ENCODE results near the gene INHBE.

DNA sequence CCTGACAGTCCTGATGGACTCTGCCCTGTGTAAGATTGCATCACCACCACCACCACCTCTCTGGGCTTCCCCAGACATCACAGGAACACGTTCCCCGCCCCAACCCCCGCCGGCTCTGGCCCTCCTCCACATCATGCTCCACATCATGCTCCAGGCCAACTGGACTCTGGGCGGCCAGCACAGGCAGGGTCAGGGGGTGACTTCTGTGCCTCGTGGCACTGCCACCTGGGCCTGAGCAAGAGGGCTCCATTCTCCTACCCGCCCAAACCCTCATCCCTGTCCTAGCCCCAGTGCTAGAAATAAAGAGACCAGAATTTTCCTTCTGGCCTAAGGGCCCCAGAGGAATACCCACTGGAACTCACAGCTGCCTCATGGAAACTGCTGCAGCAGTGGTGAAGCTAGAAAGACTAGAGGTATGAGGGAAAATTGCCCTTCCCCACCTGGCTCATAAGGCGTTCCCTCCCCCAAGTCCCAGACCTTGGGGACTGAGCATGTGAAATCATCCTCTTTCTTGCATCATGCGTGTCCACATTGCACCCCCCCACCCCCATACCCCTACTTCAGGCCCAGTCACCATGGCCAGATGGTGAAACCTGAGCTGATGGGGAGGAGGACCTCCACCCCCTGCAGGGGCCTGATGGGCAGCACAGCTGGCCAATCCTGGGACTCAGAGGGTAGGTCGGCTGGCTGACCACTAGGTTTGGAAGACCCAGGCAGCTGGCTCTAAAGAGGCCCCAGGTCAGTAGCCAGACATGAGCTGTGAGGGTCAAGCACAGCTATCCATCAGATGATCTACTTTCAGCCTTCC lies at the start of gene INHBE:
- no peak for TF ChIP-seq RAD21 (IDR thresholded peaks at IDR 0.05 in 1 of 2, conservative IDR thresholded peaks at IDR 0.05 in 1 of 2; ENCODE audit: low read depth in 2 of 2, low read length in 2 of 2)
- TF ChIP-seq GTF2F1 (IDR thresholded peaks at IDR 0.05; ENCODE audit: borderline replicate concordance, low read depth, low read length), result no peak
- TF ChIP-seq CREB1 (IDR thresholded peaks at IDR 0.05), result peak; percentile 45; the same call in 1 of the 2 replicates
- TF ChIP-seq YY1 (IDR thresholded peaks at IDR 0.05; ENCODE audit: low read depth, low read length), result no peak
- no peak for TF ChIP-seq FOSL1 (IDR thresholded peaks at IDR 0.05; ENCODE audit: insufficient read depth, low read depth, low read length)
- no peak; the same call in 1 of the 2 replicates for TF ChIP-seq RBBP5 (IDR thresholded peaks at IDR 0.05; ENCODE audit: borderline replicate concordance, low read depth, low read length)
- TF ChIP-seq, protein P1, sequence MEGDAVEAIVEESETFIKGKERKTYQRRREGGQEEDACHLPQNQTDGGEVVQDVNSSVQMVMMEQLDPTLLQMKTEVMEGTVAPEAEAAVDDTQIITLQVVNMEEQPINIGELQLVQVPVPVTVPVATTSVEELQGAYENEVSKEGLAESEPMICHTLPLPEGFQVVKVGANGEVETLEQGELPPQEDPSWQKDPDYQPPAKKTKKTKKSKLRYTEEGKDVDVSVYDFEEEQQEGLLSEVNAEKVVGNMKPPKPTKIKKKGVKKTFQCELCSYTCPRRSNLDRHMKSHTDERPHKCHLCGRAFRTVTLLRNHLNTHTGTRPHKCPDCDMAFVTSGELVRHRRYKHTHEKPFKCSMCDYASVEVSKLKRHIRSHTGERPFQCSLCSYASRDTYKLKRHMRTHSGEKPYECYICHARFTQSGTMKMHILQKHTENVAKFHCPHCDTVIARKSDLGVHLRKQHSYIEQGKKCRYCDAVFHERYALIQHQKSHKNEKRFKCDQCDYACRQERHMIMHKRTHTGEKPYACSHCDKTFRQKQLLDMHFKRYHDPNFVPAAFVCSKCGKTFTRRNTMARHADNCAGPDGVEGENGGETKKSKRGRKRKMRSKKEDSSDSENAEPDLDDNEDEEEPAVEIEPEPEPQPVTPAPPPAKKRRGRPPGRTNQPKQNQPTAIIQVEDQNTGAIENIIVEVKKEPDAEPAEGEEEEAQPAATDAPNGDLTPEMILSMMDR (IDR thresholded peaks at IDR 0.05; ENCODE audit: control extremely low read depth in 1 of 3, insufficient read depth in 1 of 3, low read depth in 1 of 3, low read length in 3 of 3), result no peak
- TF ChIP-seq, protein P2, sequence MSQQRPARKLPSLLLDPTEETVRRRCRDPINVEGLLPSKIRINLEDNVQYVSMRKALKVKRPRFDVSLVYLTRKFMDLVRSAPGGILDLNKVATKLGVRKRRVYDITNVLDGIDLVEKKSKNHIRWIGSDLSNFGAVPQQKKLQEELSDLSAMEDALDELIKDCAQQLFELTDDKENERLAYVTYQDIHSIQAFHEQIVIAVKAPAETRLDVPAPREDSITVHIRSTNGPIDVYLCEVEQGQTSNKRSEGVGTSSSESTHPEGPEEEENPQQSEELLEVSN (IDR thresholded peaks at IDR 0.05), result peak; percentile 30; the same call in 1 of the 2 replicates
- TF ChIP-seq SP1 (IDR thresholded peaks at IDR 0.05; ENCODE audit: low read depth, low read length), result peak; percentile 88
- TF ChIP-seq, protein P3, sequence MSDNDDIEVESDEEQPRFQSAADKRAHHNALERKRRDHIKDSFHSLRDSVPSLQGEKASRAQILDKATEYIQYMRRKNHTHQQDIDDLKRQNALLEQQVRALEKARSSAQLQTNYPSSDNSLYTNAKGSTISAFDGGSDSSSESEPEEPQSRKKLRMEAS (IDR thresholded peaks at IDR 0.05), result peak; percentile 86
